H1 (cell line): ENCODE measurements around the gene FMNL2. TPM values are rescaled to one million over a fixed set of nuclear protein-coding genes. Genes with fewer than 3 reads are reported as not detected.

Experiments used
- ATF2 ChIP-seq: IDR thresholded peaks from 2 replicates; pipeline ENCODE4 v1.6.1; 2012; ENCODE audit warnings: low read length, inconsistent platforms
- BRCA1 ChIP-seq: IDR thresholded peaks from 2 replicates; pipeline ENCODE4 v1.6.1; 2012; ENCODE audit warnings: low read depth, low read length, improper control_type of control experiment
- CTCF ChIP-seq, 3 experiments: IDR thresholded peaks; 1 replicate in 2 of 3; 2 replicates in 1 of 3; pipeline versions ENCODE4 v1.5.1 to v1.6.1; 2011; ENCODE audit warnings: low read length in 3 of 3, mild to moderate bottlenecking in 3 of 3, inconsistent platforms in 2 of 3, low read depth in 1 of 3, moderate library complexity in 1 of 3; ENCODE audit not compliant: insufficient read depth in 1 of 3; ENCODE audit errors: control extremely low read depth in 1 of 3
- RFX5 ChIP-seq: IDR thresholded peaks from 2 replicates; pipeline ENCODE4 v1.6.1; 2011; ENCODE audit warnings: low read depth, low read length, improper control_type of control experiment, borderline replicate concordance
- SP4 ChIP-seq: IDR thresholded peaks from 2 replicates; pipeline ENCODE4 v1.6.1; 2012; ENCODE audit warnings: low read length, inconsistent platforms
- polyA plus RNA-seq, 7 experiments: library from polyadenylated mRNA; depleted of rRNA in 3 of 7; stranded (reverse) in 5 of 7; unstranded in 2 of 7; fragments of >200 nt in 5 of 7; fragments of 200-250 nt in 2 of 7; gene quantifications; 1 replicate in 5 of 7; 2 replicates in 1 of 7; 4 replicates in 1 of 7; pipeline versions ENCODE4 v1.2.1 to v1.2.3, GENCODE V29; 2011 to 2013; ENCODE audit warnings: missing spikeins in 2 of 7, mixed read lengths in 2 of 7
- total RNA-seq: library from RNA; stranded (reverse); fragmentation: NEBNext Ultra II Directional; extraction: Animal tissue kit (Norgen Biotek cat#: 25700); gene quantifications from 2 replicates; pipeline ENCODE4 v1.2.1, GENCODE V29; 2021

The FMNL2 gene
- total and polyA plus RNA-seq, 2 of the 8 experiments (the other 6 are each of a cell fraction or from before 2014, with no cell fraction given) = 15.5 to 45.1 TPM

GRCh38 chr2:152553518-152553917, 218.5 kb downstream of the FMNL2 start (continued):
- TF ChIP-seq ATF2 (no peak), RFX5 (no peak), CTCF (IDR thresholded peaks at IDR 0.05; ENCODE audit: control extremely low read depth in 1 of 3, insufficient read depth in 1 of 3, low read depth in 1 of 3, low read length in 3 of 3) (no peak), SP4 (no peak), BRCA1 (no peak)
